ENCODE measurements around the gene GPLD1.

DNA sequence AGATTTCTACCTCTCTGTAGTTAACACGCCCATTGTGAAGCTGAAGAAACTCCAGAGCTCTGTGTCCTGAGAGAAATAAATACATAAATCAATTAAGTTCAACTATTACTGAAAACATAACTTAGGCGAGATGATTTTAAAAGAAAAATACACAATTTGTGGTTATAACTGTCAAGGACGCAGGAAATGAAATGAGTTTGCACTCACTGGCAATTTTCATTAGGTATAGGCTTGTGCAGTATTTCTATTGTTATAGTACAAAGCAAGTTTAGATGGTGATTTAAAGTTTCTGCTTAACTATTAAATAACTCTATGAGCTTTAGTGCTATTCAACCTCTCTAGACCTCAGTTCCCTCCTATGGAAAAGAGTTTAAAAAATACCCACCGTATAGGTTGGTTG lies 3.3 kb downstream of the GPLD1 start:
- TF ChIP-seq CTCF (IDR thresholded peaks at IDR 0.05; ENCODE audit: low read depth, low read length, missing input control) (no peak), REST (IDR thresholded peaks at IDR 0.05) (no peak), ATF3 (IDR thresholded peaks at IDR 0.05) (no peak), SP1 (IDR thresholded peaks at IDR 0.05) (no peak), RAD21 (IDR thresholded peaks at IDR 0.05) (no peak), TAF1 (conservative IDR thresholded peaks at IDR 0.05) (no peak), HNF4A (conservative IDR thresholded peaks at IDR 0.05) (no peak), YY1 (IDR thresholded peaks at IDR 0.05) (no peak), GABPA (IDR thresholded peaks at IDR 0.05 in 1 of 2, conservative IDR thresholded peaks at IDR 0.05 in 1 of 2) (no peak)
- TF ChIP-seq, protein P1, sequence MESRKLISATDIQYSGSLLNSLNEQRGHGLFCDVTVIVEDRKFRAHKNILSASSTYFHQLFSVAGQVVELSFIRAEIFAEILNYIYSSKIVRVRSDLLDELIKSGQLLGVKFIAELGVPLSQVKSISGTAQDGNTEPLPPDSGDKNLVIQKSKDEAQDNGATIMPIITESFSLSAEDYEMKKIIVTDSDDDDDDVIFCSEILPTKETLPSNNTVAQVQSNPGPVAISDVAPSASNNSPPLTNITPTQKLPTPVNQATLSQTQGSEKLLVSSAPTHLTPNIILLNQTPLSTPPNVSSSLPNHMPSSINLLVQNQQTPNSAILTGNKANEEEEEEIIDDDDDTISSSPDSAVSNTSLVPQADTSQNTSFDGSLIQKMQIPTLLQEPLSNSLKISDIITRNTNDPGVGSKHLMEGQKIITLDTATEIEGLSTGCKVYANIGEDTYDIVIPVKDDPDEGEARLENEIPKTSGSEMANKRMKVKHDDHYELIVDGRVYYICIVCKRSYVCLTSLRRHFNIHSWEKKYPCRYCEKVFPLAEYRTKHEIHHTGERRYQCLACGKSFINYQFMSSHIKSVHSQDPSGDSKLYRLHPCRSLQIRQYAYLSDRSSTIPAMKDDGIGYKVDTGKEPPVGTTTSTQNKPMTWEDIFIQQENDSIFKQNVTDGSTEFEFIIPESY (IDR thresholded peaks at IDR 0.05), result no peak
- TF ChIP-seq, protein P2, sequence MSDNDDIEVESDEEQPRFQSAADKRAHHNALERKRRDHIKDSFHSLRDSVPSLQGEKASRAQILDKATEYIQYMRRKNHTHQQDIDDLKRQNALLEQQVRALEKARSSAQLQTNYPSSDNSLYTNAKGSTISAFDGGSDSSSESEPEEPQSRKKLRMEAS (IDR thresholded peaks at IDR 0.05), result no peak
